Activated T-cell treated with anti-CD3 and anti-CD28 coated beads for 1 hour (primary cell): ENCODE data around the gene FBXO47.

Experiments used
- DNase-seq: peaks from one replicate; pipeline ENCODE4 v3.0.0-alpha.2; 2020; ENCODE audit warnings: low read depth

Gene FBXO47

GRCh38 chr17:38903404-38903803, 63.8 kb downstream of the FBXO47 start:
- DNase-seq = no peak

- no peak for DNase-seq
Measured at GRCh38 chr17:38900978-38901656, 66.1 kb downstream of the FBXO47 start.

- no peak for DNase-seq
Measured at GRCh38 chr17:38899421-38899820, 67.8 kb downstream of the FBXO47 start.

- peak; percentile 72 for DNase-seq
Measured at GRCh38 chr17:38898812-38899348, 68.3 kb downstream of the FBXO47 start.

GRCh38 chr17:38898291-38898679, 68.9 kb downstream of the FBXO47 start:
- no peak for DNase-seq

GRCh38 chr17:38897671-38898290, 69.4 kb downstream of the FBXO47 start:
- no peak for DNase-seq

- no peak for DNase-seq
Measured at GRCh38 chr17:38897176-38897575, 70.0 kb downstream of the FBXO47 start.

GRCh38 chr17:38896346-38896954, 70.8 kb downstream of the FBXO47 start:
- no peak for DNase-seq

- DNase-seq = no peak
Measured at GRCh38 chr17:38894276-38894675, 72.9 kb downstream of the FBXO47 start.

GRCh38 chr17:38893607-38894006, 73.6 kb downstream of the FBXO47 start:
- DNase-seq = no peak

GRCh38 chr17:38893113-38893512, 74.1 kb downstream of the FBXO47 start:
- no peak for DNase-seq

- DNase-seq = no peak
Measured at GRCh38 chr17:38892620-38893019, 74.6 kb downstream of the FBXO47 start.

GRCh38 chr17:38892083-38892482, 75.1 kb downstream of the FBXO47 start:
- DNase-seq = no peak

GRCh38 chr17:38891441-38891840, 75.8 kb downstream of the FBXO47 start:
- no peak for DNase-seq

GRCh38 chr17:38890410-38890746, 76.8 kb downstream of the FBXO47 start:
- DNase-seq = no peak

GRCh38 chr17:38889745-38890409, 77.3 kb downstream of the FBXO47 start:
- no peak for DNase-seq

- no peak for DNase-seq
Measured at GRCh38 chr17:38888842-38889241, 78.4 kb downstream of the FBXO47 start.

GRCh38 chr17:38886643-38887010, 80.6 kb downstream of the FBXO47 start:
- DNase-seq = no peak
